HG03520 (cell line): ENCODE measurements around the gene SLC22A3.

Experiments used
- ATAC-seq: cut with Tn5 transposase; IDR thresholded peaks from one replicate; pipeline ENCODE4 v1.9.1; 2021; ENCODE audit warnings: mild to moderate bottlenecking, moderate library complexity; ENCODE audit not compliant: unreplicated experiment

The SLC22A3 gene

DNA sequence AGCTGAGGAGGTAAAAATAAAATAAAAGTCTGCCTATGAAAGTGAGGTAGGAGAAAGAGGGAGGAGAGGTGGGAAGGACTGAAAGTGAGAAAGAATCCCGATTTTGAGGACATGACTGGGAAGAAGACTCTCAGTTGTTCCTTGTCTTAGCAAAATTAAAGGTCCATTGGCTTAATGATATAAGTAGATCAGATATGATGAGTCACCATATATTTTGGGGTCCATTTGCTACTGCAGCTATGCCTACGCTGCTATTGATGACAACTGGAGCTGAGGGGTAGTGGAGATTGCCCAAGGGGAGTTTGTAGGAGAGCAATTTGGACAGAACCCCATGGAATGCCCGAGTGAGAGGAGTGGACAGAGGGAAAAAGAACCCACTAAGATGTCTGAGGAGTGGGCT, 15.1 kb upstream of the SLC22A3 start:
- ATAC-seq = no peak

DNA sequence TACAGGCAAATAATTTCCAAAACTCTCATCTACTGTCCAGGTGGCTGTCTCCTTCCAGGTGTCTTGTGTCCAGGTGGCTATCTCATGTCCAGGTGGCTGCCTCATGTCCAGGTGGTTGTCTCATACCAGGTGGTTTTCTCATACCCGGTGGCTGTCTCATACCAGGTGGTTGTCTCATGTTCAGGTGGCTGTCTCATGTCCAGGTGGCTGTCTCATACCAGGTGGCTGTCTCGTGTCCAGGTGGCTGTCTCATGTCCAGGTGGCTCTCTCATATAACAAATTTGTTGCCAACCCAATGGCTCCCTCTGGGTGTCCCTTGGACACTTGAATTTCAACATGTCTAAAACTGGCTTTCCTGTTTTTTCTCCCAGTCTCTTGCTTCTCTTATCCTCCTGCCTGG, 14.3 kb upstream of the SLC22A3 start:
- no peak for ATAC-seq

DNA sequence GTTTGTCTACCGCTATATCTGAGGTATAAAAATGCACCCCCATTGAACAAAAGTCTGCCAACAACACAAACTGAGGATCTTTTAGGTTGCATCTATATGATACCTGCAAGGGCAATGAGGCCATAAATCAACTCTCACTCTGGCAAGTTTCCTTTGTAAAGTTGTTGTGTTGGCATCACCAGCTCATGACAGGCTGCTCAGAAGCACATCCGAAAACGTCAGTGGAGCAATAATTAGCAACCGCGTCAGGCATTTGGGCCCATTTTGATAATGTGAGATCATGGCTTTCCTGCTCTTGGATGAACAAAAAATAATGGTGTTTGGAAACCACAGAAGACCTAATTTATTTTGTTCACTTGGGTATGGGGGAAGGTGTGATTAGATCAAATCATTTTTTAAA, 12.0 kb upstream of the SLC22A3 start:
- no peak for ATAC-seq

DNA sequence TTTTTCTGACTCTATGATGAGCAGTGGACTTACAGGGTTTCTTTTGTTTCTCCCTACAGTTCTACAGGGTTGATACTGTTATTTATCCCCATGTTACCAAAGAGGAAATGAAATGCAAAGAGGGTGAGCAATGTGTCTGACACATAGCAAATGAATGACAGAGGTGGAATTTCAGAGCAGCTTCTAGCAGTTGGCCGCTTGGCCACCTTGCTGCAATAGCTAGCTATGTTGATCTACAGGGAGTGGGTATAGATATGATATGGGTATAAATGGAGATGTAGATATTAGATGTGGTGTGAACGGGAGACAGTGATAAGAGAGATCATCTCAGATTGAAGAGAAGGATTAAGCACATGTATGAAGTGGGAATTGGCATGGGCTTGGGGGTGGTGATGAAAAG, 10.9 kb upstream of the SLC22A3 start:
- no peak for ATAC-seq

DNA sequence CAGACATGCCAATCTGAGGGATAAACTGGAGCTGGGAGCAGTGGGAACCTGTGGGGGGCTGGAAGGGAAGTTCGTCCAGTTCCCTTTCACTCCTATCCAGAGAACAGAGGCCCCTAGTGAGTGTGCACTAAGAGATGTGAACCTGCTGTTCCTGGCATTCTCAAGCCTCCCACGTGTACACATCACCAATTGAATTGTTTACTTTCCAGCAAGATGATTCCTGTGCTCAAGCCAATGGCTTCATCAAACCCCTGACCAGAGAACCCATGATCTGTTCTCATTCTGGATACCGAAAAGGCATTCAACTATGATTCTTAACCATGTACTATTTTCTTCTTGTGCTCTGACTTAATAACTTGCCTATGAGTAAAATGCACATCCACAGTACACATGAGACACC, 10.2 kb upstream of the SLC22A3 start:
- ATAC-seq = no peak

DNA sequence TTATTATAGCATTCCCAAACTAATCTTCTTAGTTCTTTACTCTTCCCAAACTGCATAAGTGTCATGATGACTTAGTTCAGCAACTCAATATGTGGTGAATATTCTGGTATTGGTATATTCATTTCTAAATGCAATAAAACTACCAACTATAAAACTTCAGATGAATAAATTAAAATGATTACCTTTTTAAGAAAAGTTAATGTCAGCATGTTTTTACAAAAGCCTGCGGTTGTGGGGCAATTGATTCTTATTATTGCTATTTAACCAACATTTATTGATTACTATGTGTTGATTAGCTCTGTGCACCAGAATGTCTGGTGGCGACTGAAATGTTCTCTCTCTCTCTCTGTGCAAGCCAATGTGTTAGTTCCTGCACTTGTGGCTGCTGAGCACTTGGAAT, 5.0 kb upstream of the SLC22A3 start:
- ATAC-seq = no peak

DNA sequence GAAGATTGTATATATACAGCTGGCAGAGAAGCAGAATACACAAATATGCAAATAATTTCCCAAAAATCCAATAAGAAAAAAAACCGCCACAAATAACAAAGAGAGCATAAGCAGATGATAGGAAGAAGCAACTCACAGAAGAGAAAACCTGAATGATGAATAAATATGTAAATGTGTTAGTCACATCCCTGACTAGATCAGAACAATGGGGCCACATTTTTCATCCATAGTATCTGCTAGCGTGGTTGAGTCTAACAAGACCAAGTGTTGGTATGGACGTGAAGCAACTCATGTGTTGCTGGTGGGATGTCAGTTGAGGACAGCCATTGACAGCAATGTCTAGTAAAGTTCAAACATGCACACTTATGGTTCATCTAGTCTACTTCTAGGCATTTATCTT, 3.9 kb upstream of the SLC22A3 start:
- no peak for ATAC-seq

DNA sequence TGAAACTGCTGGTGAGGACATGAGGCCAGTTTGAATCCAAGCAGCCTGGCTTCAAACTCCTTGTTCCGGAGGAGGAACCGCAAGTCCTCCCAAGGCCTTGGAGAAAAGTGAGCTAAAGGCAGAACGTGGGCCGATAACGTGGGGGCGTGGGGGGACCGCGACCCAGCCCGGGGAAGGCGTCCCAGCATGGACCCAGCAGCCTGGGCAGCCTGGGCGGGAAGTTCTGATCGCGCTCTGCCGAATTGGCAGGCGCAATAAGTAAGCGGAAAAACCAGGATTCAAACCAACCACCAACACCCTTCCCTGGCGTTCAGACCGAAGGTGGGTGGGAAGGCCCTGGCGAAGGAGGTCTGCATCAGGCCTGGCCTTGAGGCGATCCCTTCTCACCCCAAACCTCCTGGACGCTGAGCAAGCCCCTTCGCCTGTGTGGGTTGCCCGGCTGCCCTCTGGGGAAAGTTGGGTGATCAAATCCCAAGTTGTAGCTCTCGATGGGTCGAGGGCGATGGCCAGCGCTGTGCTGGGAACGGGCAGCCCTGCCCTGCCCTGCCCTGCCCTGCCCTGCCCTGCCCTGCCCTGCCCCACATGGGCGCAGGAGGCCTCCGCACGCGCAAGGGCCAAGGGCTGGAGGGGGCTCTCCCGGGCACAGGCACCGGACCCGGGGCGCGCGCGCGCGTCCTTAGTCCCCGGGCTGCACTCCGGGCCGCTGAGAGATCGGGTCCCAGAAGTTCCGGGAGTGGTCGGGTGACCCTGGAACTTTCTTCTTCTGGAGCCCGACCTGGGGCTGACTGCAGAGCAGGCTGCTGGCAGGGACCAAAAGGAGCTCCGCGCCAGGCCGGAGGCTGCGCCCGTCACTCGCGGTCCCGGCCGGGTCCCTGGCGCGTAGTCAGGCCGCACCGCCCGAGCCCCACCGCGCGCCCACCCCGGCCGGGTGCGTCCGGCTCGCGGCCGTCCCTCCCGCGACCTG, 637 bp upstream of the SLC22A3 start:
- no peak for ATAC-seq

DNA sequence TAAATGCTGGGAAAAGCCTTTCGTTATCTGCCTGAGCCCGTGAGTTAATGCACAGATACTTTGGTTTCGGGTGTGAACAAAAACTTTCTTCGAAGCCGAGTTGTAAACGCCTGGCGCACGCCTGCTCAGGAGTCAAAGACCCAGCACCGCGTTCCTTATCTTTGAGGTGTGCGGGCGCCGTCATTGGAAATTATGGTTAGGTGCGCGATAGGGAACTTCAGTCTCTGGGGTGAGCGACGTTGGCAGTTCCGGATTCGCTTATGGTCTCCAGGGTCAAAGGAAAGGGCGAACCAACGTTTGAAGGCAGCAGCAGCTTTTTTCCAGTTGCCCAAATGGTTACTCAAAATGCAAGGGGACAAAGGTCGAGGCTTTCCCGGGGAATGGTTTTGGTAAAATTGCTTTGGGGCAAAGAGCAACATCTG, 853 bp downstream of the SLC22A3 start:
- ATAC-seq = no peak

DNA sequence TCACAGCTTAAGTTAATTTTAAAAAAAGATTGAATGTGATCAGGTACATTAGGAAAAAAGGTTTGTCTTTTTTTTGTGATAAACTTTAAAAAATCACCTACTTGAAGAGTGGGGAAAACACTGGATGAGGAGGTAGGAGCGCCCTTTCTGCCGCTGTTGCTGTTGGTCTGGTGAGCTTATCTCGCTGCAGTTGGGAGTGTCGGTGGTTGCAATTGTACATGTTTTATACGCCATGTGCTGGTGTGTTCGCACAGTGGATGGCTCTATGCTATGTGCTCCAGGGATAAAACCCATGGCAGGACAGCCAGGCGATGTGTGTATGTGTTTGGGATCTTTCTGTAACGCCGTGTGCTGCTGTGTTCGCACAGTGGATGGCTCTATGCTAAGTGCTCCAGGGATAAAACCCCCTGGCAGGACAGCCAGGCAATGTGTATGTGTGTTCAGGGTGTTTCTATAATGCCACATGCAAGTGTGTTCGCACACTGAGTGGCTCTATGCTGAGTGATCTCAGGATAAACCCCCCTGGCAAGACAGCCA, 1.7 kb downstream of the SLC22A3 start:
- no peak for ATAC-seq

DNA sequence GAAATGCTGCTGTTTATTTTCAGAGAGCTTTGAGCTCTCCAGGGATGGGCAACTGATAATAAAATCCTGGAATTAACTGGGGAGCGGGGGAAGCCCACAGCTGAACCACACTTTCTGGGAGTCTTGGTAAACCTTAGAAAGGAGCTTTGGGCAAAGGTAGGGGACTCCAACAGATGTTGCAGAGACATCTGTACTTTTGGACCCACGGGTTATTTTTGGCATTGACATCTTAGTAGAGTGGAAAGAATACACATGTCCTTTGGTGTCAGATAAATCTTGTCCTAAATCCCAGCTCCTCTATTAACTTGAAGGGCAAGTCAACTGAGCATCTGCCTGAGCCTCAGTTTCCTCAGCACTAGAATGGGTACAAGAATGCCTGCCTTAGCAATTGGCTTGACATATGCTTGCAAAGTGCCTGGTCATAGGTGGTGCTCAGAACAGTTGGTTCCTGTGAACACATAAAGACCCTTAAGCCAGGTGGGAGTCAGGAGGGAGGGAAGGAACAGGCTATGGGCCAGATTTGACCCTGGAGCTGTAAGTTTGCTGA, 5.8 kb downstream of the SLC22A3 start:
- ATAC-seq = no peak

DNA sequence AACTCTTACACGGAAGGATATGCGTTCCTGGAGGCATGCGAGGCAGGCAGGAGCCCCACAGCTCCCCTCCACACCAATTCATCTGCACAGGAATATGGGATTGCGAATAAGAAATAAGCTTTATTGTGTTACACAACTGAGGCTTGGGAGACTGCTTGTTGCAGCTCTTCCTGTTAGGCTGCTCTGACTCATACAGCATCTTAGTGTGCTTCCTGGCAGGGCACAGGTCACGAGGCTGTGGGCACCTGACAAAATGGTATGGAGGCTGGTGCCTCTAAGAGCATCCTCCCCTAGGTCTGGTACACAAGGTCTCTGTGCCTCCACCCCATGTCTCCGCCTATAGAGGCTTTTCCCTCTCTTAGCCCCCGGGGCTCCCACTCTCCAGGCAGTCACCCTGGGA, 6.8 kb downstream of the SLC22A3 start:
- no peak for ATAC-seq

DNA sequence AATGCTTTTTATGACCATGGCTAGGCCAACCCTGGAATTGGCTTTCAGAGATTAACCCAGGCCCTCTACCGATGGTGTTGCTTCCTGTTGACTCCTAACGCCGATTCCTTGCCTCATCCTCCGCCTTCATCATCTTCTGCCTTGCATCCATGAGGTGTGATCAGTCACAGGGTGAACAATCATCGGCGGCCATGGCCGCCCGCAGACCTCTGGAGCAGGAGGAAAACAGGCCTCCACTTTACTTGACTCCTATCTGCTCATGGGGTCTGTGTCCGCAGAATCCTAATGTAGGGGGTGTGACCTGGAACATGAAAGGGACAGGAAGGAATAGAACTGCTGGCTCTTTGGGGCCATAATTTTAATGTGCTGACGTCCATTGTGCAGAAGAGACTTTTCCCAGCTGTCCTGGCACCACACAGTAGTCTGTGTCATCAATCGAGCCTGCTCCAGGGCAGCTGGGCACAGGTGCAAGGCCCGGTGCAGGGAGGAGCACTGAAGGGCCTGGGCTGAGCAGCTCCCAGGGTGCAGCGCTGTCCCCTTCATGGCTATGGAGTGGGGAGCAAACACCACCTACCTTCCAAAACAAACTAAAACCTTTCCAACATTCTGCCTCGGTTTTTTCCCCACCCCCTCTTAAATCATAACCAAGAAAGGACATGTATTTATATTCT, 8.0 kb downstream of the SLC22A3 start:
- no peak for ATAC-seq

DNA sequence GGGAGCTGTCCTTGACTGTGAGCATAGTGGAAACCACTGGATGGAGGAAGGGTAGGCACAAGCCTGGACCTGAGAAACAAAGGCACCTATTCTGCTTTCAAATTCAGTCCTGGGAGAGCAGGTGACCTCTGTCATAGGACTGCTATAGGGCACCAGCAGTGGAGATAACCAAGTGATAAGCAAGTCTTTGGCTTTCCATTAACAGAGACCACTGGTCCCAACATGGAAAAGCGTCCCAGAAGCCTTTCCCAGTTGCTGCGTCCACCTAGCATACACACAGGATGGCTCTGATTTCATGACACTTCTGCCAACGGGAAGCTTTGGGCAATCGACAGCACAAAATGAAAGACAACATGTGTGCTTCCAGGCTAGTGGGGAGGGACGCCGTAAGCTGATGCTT, 8.9 kb downstream of the SLC22A3 start:
- ATAC-seq = no peak

DNA sequence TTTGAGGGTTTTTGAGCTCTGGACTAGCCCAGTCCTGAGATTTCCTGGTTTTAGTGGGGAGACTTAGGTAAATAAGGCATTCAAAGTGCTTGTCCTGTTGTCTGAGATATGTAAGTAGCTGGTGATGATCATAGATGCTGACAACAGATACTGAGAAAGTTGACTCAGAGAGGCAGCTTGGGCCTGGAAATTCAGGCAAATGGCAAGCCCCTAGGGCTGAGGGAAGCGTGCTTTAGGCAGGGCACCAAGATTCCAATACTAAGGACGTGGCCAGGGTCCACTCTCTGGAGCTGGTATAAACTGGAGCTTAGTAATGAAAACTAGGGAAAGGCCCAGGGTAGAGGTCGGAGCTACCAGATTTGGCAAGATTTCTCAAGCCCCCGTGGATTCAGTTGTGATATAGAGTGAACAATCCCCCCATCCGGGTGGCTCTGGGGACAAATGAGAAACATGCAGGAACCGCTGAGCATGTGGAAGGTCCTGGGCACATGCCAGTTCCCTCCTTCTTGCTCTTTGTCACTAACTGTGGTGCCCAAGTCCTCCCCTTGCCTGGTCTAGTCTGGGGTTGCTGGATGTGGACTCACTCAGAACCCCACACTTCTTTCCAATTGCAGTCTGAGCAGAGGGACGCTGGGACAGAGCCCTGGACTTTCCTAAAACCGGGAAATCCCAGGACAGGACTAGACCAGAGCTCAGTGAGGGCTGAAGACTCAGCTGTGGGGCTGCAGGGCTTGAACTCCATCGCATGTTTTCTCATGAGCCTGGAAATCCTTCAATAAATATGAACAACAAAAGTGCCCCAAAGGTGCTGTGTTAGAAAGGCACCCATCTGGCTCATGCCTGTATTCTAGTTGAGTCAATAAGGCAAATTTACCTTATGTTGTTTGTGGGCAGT, 10.3 kb downstream of the SLC22A3 start:
- no peak for ATAC-seq

DNA sequence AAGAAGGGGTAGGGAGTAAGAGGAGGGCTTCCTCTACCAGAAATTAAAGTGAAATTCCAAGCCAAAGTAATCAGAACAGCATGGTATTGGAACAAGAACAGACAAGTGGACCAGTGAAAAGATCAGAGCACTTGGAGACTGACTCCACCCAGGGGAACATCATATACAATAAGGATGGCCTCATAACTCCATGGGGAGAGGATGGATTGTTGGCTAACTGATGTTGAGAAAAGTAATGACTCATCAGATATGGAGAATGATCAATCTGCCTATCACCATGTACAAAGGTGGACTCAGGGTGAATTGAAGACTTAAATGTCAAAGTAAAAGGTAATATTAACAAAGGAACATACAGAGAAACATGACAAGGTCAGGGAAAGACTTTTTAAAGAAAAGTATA, 12.8 kb downstream of the SLC22A3 start:
- ATAC-seq = no peak

DNA sequence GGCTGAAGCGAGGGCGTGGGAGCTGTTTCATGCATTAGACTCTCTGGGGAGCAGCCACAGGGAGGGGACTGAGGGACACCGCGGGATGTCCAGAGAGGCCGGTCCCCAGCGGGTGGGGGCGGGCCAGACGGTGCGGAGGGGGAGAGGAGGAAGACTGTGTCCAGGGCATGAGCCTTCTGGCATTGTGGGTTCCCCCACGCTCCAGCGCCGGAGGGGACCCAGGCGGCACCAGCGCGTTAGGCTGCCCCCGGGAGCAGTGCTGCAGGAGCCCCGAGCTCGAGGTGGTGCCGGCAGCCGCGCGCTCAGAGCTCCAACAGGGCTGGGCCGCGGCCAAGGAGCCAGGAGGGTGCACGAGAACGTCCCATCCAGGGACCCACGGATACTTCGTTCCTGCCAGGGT, 14.4 kb downstream of the SLC22A3 start:
- no peak for ATAC-seq

DNA sequence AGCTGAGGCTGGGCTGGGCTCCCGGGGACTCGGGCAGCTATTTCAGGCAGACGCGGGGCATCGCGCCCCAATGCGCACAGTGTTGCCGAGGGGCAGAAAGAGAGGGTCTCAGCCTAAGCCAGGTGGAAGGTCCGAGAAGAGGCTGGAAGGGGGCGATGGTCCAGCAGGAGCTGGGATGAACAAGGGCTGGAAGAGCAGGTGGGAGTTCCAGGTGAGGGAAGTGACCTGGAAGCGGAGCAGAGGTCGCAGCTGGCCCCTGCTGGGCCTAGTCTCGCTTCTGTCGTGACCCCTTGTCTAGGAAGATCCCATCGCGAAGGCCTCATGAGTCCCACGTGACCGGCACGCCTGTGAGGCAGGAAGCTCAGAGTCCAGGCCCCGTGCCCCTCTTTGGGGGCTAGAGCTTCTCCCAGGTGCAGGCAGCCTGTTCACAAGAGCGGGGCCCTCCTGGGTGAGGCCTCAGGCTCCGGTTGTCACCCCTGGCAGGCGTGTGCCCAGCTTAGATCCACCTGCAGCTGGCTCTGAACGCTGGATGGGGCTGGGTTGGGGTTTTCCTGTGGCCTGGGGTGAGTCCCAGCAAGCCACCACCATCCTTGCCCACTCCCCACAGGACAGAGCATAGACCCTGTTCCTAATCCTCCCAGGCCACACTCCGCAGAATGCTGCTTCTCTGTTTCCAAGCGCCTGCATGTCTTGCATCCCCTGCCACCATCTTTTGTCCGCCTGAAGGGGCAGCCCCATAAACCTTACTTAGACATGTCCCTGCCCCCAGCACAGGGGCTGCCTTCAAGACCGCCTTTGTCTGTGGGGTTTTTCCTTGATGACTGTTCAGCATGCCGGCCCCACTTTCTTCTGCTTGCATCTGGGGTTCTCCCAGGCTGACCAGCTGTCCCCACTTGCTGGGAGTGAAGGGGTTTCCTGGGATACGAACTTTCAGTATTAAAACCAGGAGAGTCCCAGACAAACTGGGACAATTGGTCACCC, 15.1 kb downstream of the SLC22A3 start:
- no peak for ATAC-seq

DNA sequence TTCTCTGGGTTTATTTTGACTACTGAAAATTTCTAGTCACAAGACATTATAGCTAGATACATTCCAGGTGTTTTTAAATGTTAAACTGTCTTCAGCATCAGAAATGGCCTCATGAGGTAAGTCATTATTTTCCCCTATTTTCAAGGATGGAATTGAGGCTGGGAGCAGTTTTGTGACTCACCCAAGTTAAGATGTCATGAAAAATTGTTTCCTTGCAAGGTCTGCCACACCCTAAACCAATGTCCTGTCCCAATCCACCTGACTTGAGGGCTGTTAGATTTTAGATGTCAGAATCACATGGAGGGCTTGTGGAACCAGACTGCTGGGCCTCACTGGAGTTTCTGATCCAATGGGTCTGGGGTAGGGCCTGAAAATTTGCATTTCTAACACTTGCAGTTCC, 16.9 kb downstream of the SLC22A3 start:
- ATAC-seq = no peak
